DMS153 treated with DMSO at 0.1 percent for 48 hours (cell line): ENCODE measurements around the gene CDON.
"Not testable (repeated sequence)": the region's sequence is repeated elsewhere in the genome, so short reads cannot be mapped to it uniquely, and the experiment has no call there.

Experiments used
- DNase-seq: peaks from one replicate; lab custom pipeline; 2025; ENCODE audit not compliant: unreplicated experiment; lab: John Stamatoyannopoulos, UW

The CDON gene

DNA sequence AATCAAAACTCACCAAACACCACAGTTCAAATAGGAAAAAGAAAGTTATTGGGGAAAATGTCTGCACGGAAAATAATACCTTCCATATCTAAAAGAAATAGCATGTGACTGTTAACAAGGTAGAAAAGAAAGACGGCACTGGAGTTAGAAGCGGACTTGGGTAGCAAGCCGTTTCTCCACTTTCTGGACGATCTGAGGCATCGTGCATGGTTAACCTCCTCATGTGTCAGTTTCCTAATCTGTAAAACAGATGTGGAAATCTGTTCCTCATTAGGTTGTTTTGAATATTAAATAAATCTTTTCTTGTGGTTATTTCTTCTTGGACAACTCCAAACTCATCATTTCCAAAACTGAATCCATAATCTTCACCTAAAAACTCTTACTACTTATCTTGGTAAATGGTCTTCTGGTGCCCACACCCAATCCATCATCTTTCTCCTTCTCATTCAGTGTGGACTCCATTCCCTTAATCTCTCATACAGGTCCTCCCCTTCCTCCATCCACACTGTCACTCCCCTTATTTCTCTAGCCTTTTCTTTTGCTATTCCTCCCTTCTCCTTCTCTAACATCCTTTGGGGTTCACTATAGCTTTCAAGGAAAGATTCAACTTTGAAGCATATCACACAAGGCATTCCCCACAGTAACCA lies 63.3 kb downstream of the CDON start:
- no peak for DNase-seq

DNA sequence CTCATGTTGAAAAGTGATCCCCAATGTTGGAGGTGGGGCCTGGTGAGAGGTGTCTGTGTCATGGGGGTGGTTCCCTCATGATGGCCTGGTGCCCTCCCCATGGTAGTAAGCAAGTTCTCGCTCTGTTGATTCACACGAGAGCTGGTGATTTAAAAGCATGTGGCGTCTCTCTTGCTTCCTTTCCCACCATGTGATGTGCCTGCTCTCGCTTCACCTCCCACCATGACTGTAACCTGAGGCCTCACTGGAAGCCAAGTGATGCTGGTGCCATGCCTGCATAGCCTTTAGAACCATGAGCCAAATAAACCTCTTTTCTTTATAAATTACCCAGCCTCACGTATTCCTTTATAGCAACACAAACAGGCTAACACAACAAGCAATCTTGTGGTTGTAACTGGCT lies 64.4 kb downstream of the CDON start:
- DNase-seq = no peak

GRCh38 chr11:125995313-125995712 lies 67.4 kb downstream of the CDON start:
- DNase-seq = no peak

DNA sequence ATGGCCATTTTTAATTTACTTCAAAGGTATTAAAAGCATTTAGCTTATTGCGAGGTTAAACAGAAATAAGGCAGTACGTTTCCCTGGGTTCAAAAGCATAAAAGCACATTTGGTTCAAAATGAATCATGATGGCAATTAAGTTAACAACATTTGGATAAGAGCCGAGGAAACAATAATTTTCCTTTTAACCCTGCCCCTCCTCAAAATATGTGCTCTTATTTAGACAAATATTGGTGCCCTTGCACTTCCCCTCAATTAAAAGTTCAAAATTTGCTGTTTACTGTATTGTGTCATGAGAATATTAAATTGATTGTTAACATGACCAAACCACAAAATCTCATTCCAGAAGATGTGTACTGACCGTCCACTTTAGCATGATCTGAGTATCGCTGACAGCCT lies 68.2 kb downstream of the CDON start:
- DNase-seq = no peak

DNA sequence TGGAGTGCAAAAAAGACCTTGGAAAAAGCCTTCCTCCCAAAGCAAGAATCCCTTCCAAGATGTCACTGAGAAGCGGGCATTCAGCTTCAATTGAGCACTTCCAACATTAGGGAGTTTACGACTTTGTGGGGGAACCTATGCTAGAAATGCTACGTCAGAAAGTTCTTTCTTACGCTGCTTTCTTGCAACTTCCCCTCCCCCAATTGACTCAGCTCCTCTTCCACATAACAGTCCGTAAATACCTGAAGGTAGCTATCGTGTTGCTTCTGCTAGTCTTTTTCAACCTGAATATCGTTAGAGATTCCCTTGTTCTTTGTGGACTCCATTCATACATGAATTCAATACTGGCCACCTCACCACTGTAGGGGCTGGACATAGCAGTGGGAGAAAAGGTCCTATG lies 69.8 kb downstream of the CDON start:
- DNase-seq = no peak

DNA sequence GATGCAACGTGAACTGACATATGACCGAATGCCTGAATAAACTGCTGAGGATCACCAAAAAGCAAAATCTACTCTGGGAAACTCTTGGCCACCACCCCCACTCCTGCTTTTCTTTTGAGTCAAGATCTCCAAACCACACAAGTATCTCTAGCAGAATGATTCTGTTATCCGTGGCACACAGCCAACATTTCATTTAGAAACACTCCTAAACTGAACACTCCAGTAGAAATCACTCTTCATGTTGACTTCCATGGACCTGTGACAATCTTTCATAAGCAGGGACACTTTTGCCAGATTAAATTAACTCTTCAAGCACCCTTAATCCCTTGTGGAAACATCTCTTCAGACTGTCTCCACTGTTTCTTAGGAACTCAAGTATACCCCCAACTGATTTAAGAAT lies 72.4 kb downstream of the CDON start:
- no peak for DNase-seq

GRCh38 chr11:125987066-125987641 lies 75.5 kb downstream of the CDON start:
- DNase-seq = no peak

DNA sequence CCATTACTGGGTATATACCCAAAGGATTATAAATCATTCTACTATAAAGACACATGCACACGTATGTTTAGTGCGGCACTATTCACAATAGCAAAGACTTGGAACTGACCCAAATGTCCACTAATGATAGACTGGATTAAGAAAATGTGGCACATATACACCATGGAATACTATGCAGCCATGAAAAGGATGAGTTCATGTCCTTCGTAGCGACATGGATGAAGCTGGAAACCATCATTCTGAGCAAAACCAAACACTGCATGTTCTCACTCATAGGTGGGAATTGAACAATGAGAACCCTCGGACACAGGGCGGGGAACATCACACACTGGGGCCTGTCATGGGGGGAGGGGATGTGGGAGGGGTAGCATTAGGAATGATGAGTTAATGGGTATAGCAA lies 76.7 kb downstream of the CDON start:
- not testable (repeated sequence) for DNase-seq

DNA sequence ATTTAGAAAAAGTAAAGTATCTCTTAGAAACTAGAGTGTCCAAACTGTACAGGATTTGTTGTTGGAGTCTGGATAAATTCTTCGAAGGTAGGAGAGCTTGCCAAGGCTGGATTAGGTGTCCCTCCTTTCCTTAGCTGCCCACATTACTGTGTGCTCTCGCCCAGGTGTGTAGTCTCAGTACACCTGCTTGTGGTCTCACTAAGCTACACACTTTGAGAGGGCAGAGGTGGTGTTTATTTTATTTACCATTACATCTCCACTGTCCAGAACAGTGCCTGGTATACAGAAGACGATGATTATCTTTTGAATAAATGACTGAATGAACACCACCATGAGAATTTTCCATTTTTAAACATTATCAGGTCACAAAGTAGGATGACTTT lies 80.3 kb downstream of the CDON start:
- DNase-seq = no peak

DNA sequence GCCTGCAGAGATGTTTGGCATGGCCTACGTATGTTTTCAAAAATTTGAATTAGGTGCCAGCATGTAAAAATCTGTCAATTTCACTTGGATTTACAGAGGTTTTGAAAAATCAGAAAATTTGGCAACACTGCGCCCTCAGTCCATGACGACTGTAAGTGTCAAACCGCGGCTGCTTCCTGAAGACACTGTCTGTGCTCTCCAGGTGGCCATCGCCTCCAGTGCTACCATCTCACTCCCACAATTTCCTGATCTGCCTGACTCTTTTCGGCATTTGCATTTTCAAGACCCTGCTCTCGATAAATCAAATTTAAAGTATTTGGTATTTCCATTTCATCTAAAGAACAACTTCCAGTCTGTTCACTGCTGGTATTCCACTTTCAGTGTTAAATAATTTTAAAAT lies 82.2 kb downstream of the CDON start:
- DNase-seq = no peak

DNA sequence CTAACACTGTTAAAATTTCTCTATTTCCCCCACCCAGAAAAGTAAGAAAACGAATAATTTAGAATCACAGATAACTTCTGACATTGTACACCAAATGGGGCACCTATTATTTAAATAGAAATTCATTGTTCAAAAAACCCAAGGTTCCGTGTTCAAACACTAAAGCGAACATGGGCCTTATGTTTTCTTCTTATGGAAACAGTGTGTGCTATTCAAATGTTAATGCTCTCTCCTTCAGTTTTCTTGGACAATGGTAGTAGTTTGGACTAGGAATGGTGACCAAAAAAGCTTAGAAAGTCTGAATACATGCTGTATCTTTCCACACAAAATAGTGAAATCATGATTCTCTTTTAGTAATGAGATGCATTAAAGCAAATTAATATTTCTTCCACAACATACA lies 83.2 kb downstream of the CDON start:
- no peak for DNase-seq

- DNase-seq = no peak
Measured at GRCh38 chr11:125978778-125979407, 83.8 kb downstream of the CDON start.

GRCh38 chr11:125978181-125978716 lies 84.4 kb downstream of the CDON start:
- no peak for DNase-seq

GRCh38 chr11:125977333-125977732 lies 85.3 kb downstream of the CDON start:
- no peak for DNase-seq

DNA sequence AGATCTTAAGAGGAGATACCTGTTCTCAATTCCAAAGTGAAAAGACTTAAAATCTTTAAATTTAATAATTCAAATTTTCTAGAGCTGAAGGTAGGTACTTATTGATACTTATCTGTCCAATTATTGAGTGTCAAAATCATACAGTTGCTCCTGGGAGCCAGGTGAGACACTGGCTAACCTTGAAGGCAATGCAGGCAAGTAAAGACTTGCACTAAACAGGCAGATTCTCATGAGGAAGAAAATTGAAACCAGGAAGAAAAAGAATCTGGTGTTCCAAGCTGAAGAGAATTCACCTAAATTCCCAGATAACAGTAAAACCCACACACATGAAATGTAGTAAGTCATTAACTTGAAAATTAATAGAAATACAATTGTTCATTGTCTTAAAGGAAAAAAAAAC lies 86.5 kb downstream of the CDON start:
- DNase-seq = no peak

DNA sequence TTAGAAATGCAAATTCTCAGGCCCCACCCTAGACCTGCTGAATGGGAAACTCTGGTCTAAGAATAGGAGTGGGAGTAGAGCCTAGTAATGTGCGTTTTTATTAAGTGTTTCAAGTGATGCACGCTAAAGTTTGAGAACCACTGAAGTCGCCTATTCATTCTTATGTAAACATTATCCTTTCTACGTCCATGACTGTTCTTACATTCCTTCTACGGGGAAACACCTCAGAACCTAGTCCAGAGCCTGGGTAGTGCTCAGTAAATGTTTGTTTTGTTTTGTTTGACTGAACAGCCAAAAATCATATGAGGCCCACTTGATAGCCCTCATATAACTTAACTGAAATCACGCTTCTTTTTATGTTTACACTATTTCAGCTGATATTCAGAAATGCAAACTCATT lies 87.0 kb downstream of the CDON start:
- DNase-seq = no peak

DNA sequence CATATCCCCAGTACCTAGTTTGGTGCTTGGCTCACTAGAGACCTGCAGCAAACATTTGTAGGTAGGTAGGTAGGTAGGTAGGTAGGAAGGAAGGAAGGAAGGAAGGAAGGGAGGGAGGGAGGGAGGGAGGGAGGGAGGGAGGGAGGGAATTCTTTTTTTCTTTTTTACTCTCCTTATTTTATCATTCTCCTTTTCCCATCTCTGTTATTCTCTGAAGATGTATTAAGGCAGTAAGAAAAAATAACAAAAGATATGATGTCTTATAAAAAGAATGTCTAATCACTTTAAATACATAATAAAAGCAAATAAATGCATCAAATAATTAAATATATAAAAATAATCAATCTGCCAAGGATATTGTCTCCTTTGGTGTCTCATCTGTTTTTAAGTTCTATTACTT lies 88.4 kb downstream of the CDON start:
- DNase-seq = no peak

DNA sequence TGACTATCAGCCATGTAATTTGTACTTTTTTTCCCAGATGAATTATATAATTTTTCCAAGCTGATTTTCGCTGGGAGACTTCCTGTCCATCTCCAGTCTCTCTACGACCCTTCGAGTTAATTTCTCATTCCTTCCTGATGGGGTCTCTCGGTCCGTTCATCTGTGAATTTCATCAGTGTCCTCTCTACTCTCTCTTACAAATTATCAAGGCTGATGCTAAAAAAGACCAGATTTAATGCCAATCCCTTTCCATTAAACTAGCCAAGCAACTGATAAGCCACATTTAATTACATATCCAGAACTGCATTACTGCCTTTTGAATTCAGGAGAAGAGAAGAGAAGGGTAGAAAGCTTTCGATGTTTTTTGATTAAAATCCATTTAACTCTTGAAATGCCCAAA lies 91.0 kb downstream of the CDON start:
- no peak for DNase-seq

GRCh38 chr11:125968354-125968753 lies 94.3 kb downstream of the CDON start:
- no peak for DNase-seq

GRCh38 chr11:125967515-125967914 lies 95.2 kb downstream of the CDON start:
- DNase-seq = no peak

- DNase-seq = no peak
Measured at GRCh38 chr11:125960771-125961170, 101.9 kb downstream of the CDON start.

- DNase-seq = no peak
Measured at GRCh38 chr11:125959931-125960330, 102.7 kb downstream of the CDON start.

GRCh38 chr11:125959511-125959910 lies 103.2 kb downstream of the CDON start:
- DNase-seq = no peak
